CD8-positive, alpha-beta memory T cell (primary cell): Measurements from ENCODE around the gene OR1K1. TPM values are rescaled to one million over a fixed set of nuclear protein-coding genes. Genes with fewer than 3 reads are reported as not detected.

Experiments
- CTCF ChIA-PET: fragments of 350-600 bp; sonication (Branson Sonifier 250); formaldehyde crosslinking; loops from one replicate; lab custom pipeline; 2021; ENCODE audit warnings: antibody characterized with exemption; lab: Charles Lee
- POLR2A ChIA-PET: fragments of 350-600 bp; sonication (Branson Sonifier 250); formaldehyde crosslinking; loops from one replicate; lab custom pipeline; 2021; ENCODE audit warnings: antibody characterized with exemption; lab: Charles Lee
- DNase-seq, 5 donors: peaks; one replicate each; pipeline versions ENCODE4 v3.0.0 to v3.0.0-alpha.2; 2020 to 2022; ENCODE audit warnings: mixed read lengths in 1 of 5
- H3K27ac ChIP-seq: one replicate; pipeline ENCODE4 v1.7.0; 2013; ENCODE audit warnings: low read depth, mild to moderate bottlenecking, low read length, moderate library complexity
- H3K27me3 ChIP-seq: 2 replicates; pipeline ENCODE4 v1.7.0; 2013; ENCODE audit warnings: low read length, mild to moderate bottlenecking; ENCODE audit not compliant: insufficient read depth, poor library complexity, severe bottlenecking
- H3K36me3 ChIP-seq: 2 replicates; pipeline ENCODE4 v1.7.0; 2013; ENCODE audit warnings: mild to moderate bottlenecking, low read length, moderate library complexity; ENCODE audit not compliant: insufficient read depth
- H3K4me1 ChIP-seq: 2 replicates; pipeline ENCODE4 v1.7.0; 2013; ENCODE audit warnings: mild to moderate bottlenecking, low read length, moderate library complexity; ENCODE audit not compliant: insufficient read depth
- H3K4me3 ChIP-seq: 2 replicates; pipeline ENCODE4 v1.7.0; 2013; ENCODE audit warnings: mild to moderate bottlenecking, low read length
- H3K9me3 ChIP-seq: 2 replicates; pipeline ENCODE4 v1.7.0; 2013; ENCODE audit warnings: mild to moderate bottlenecking, low read length
- H3K27ac Mint-ChIP-seq, 8 donors: one replicate each; pipeline ENCODE4 v1.8.0; 2020 to 2021; ENCODE audit warnings: mixed read lengths in 8 of 8, mild to moderate bottlenecking in 6 of 8, inconsistent platforms in 3 of 8, moderate library complexity in 3 of 8
- H3K27me3 Mint-ChIP-seq, 2 donors: one replicate each; pipeline ENCODE4 v1.8.0; 2020 to 2021; ENCODE audit warnings: mixed read lengths in 2 of 2, mild to moderate bottlenecking in 1 of 2, moderate library complexity in 1 of 2
- H3K36me3 Mint-ChIP-seq, 3 donors: one replicate each; pipeline ENCODE4 v1.8.0; 2020 to 2021; ENCODE audit warnings: mixed read lengths in 3 of 3, inconsistent platforms in 1 of 3, mild to moderate bottlenecking in 1 of 3
- H3K4me1 Mint-ChIP-seq, 3 donors: one replicate each; pipeline ENCODE4 v1.8.0; 2020 to 2021; ENCODE audit warnings: mixed read lengths in 3 of 3, inconsistent platforms in 1 of 3, mild to moderate bottlenecking in 1 of 3
- H3K4me3 Mint-ChIP-seq, 7 donors: one replicate each; pipeline ENCODE4 v1.8.0; 2020 to 2021; ENCODE audit warnings: mixed read lengths in 7 of 7, mild to moderate bottlenecking in 6 of 7, moderate library complexity in 4 of 7, inconsistent platforms in 2 of 7
- H3K9me3 Mint-ChIP-seq, 5 donors: one replicate each; pipeline ENCODE4 v1.8.0; 2020 to 2022; ENCODE audit warnings: mixed read lengths in 5 of 5, mild to moderate bottlenecking in 3 of 5, moderate library complexity in 2 of 5, inconsistent platforms in 1 of 5
- polyA plus RNA-seq: library from polyadenylated mRNA; unstranded; fragments of 300-500 nt; fragmentation: Illumina TruSeq; gene quantifications from one replicate; pipeline ENCODE4 v1.2.3, GENCODE V29; 2021
- total RNA-seq, 2 experiments: library from RNA; stranded (reverse); gene quantifications; one replicate each; pipeline ENCODE4 v1.2.3, GENCODE V29; 2021

OR1K1 gene
- total RNA-seq (not detected), polyA plus RNA-seq (not detected)

GRCh38 chr9:122800066-122801060, at the start of gene OR1K1:
Gene OR1K1 (plus strand): TSS chr9:122800123. CDS start chr9:122800123, 0 bp downstream.
- Histone ChIP-seq H3K4me3 (no peak within 1 kb of the TSS), H3K27me3 (no peaks in the 10 kb centered on the region), H3K9me3 (no peaks in the 10 kb centered on the region), H3K4me1 (no peaks in the 10 kb centered on the region), H3K36me3 (no peaks in the 10 kb centered on the region), H3K27ac (no peak within 1 kb of the TSS)
- Mint-ChIP-seq H3K27ac (peak within 1 kb of the TSS in 1 of 8 donors; percentile 84), H3K9me3 (no peaks in the 10 kb centered on the region), H3K4me1 (peaks cover 0 to 1% (median 0%) of the 10 kb centered on the region in 3 donors), H3K4me3 (no peak within 1 kb of the TSS), H3K27me3 (peaks cover 0 to 1% of the 10 kb centered on the region in 2 donors), H3K36me3 (peaks cover 0 to 6% (median under 1%) of the 10 kb centered on the region in 3 donors)
- ChIA-PET POLR2A (no interaction called here), CTCF (no interaction called here)
- DNase-seq = no peak

- POLR2A ChIA-PET = no interaction called here
- Mint-ChIP-seq H3K27ac (no peak overlapping the region), H3K27me3 (peaks cover 8 to 31% of the 10 kb centered on the region in 2 donors), H3K9me3 (peaks cover 25 to 44% (median 34%) of the 10 kb centered on the region in 5 donors), H3K36me3 (peaks cover 0 to 43% (median 1%) of the 10 kb centered on the region in 3 donors), H3K4me1 (no peaks in the 10 kb centered on the region), H3K4me3 (no peak overlapping the region)
- no peak overlapping the region for H3K27ac ChIP-seq
- no peaks in the 10 kb centered on the region for H3K27me3 ChIP-seq
- no peaks in the 10 kb centered on the region for H3K36me3 ChIP-seq
- no peaks in the 10 kb centered on the region for H3K9me3 ChIP-seq
- no peak for DNase-seq
- H3K4me1 ChIP-seq = no peaks in the 10 kb centered on the region
- no peak overlapping the region for H3K4me3 ChIP-seq
- CTCF ChIA-PET = no interaction called here
Observed at GRCh38 chr9:122754825-122755224, 45.1 kb upstream of the OR1K1 start.

GRCh38 chr9:122767817-122768216, 32.1 kb upstream of the OR1K1 start:
- Mint-ChIP-seq H3K36me3 (peaks cover 0 to 50% (median 2%) of the 10 kb centered on the region in 3 donors), H3K27me3 (peaks cover 9 to 10% of the 10 kb centered on the region in 2 donors), H3K4me3 (no peak overlapping the region), H3K9me3 (peaks cover 28 to 57% (median 47%) of the 10 kb centered on the region in 5 donors), H3K27ac (no peak overlapping the region), H3K4me1 (no peaks in the 10 kb centered on the region)
- no peaks in the 10 kb centered on the region for H3K36me3 ChIP-seq
- no peak for DNase-seq
- H3K4me1 ChIP-seq = no peaks in the 10 kb centered on the region
- ChIA-PET CTCF (no interaction called here), POLR2A (no interaction called here)
- no peak overlapping the region for H3K4me3 ChIP-seq
- no peak overlapping the region for H3K27ac ChIP-seq
- no peaks in the 10 kb centered on the region for H3K27me3 ChIP-seq
- no peaks in the 10 kb centered on the region for H3K9me3 ChIP-seq

GRCh38 chr9:122777052-122777451, 22.9 kb upstream of the OR1K1 start:
- H3K4me3 Mint-ChIP-seq = no peak overlapping the region
- Histone ChIP-seq H3K27ac (no peak overlapping the region), H3K4me1 (no peaks in the 10 kb centered on the region), H3K4me3 (no peak overlapping the region), H3K9me3 (no peaks in the 10 kb centered on the region), H3K27me3 (no peaks in the 10 kb centered on the region), H3K36me3 (no peaks in the 10 kb centered on the region)
- H3K27me3 Mint-ChIP-seq = peaks cover 1 to 4% of the 10 kb centered on the region in 2 donors
- no peak overlapping the region for H3K27ac Mint-ChIP-seq
- DNase-seq = no peak
- ChIA-PET POLR2A (no interaction called here), CTCF (no interaction called here)
- peaks cover 9 to 18% (median 12%) of the 10 kb centered on the region in 5 donors for H3K9me3 Mint-ChIP-seq
- H3K4me1 Mint-ChIP-seq = no peaks in the 10 kb centered on the region
- peaks cover 0 to 11% (median 0%) of the 10 kb centered on the region in 3 donors for H3K36me3 Mint-ChIP-seq

- Mint-ChIP-seq H3K36me3 (peaks cover 0 to 1% (median 0%) of the 10 kb centered on the region in 3 donors), H3K4me3 (no peak overlapping the region), H3K9me3 (peaks cover 4 to 9% (median 6%) of the 10 kb centered on the region in 5 donors), H3K27ac (no peak overlapping the region), H3K4me1 (no peaks in the 10 kb centered on the region), H3K27me3 (peaks cover 1 to 4% of the 10 kb centered on the region in 2 donors)
- CTCF ChIA-PET = no interaction called here
- Histone ChIP-seq H3K4me1 (no peaks in the 10 kb centered on the region), H3K36me3 (no peaks in the 10 kb centered on the region), H3K4me3 (no peak overlapping the region), H3K27ac (no peak overlapping the region), H3K9me3 (no peaks in the 10 kb centered on the region), H3K27me3 (no peaks in the 10 kb centered on the region)
- DNase-seq = no peak
- POLR2A ChIA-PET = no interaction called here
Observed at GRCh38 chr9:122777935-122778627, 21.8 kb upstream of the OR1K1 start.

GRCh38 chr9:122779181-122779580, 20.7 kb upstream of the OR1K1 start:
- no peak for DNase-seq
- no peak overlapping the region for H3K4me3 Mint-ChIP-seq
- Histone ChIP-seq H3K27ac (no peak overlapping the region), H3K9me3 (no peaks in the 10 kb centered on the region), H3K27me3 (no peaks in the 10 kb centered on the region), H3K36me3 (no peaks in the 10 kb centered on the region), H3K4me3 (no peak overlapping the region), H3K4me1 (no peaks in the 10 kb centered on the region)
- POLR2A ChIA-PET = no interaction called here
- H3K27me3 Mint-ChIP-seq = peaks cover 0 to 1% of the 10 kb centered on the region in 2 donors
- H3K4me1 Mint-ChIP-seq = no peaks in the 10 kb centered on the region
- CTCF ChIA-PET = interaction anchor here (0.8 kb wide), 1 partner anchor 8 kb away, joined by 3 read pairs; no protein-coding TSS in a partner anchor
- no peaks in the 10 kb centered on the region for H3K36me3 Mint-ChIP-seq
- peaks cover 0 to 2% (median 0%) of the 10 kb centered on the region in 5 donors for H3K9me3 Mint-ChIP-seq
- H3K27ac Mint-ChIP-seq = no peak overlapping the region

- Histone ChIP-seq H3K9me3 (no peaks in the 10 kb centered on the region), H3K4me3 (no peak overlapping the region), H3K27ac (no peak overlapping the region), H3K4me1 (no peaks in the 10 kb centered on the region), H3K36me3 (no peaks in the 10 kb centered on the region), H3K27me3 (no peaks in the 10 kb centered on the region)
- no peaks in the 10 kb centered on the region for H3K36me3 Mint-ChIP-seq
- H3K9me3 Mint-ChIP-seq = no peaks in the 10 kb centered on the region
- no peak overlapping the region for H3K27ac Mint-ChIP-seq
- H3K27me3 Mint-ChIP-seq = peaks cover 0 to 1% of the 10 kb centered on the region in 2 donors
- ChIA-PET POLR2A (no interaction called here), CTCF (no interaction called here)
- no peak overlapping the region for H3K4me3 Mint-ChIP-seq
- no peak for DNase-seq
- no peaks in the 10 kb centered on the region for H3K4me1 Mint-ChIP-seq
Observed at GRCh38 chr9:122780026-122780425, 19.9 kb upstream of the OR1K1 start.

GRCh38 chr9:122781671-122782070, 18.3 kb upstream of the OR1K1 start:
- ChIA-PET POLR2A (no interaction called here), CTCF (no interaction called here)

More at GRCh38 chr9:122781671-122782070, 18.3 kb upstream of the OR1K1 start:
- H3K9me3 ChIP-seq = no peaks in the 10 kb centered on the region
- Mint-ChIP-seq H3K27me3 (peaks cover 0 to 1% of the 10 kb centered on the region in 2 donors), H3K36me3 (no peaks in the 10 kb centered on the region), H3K4me3 (no peak overlapping the region), H3K9me3 (no peaks in the 10 kb centered on the region), H3K4me1 (no peaks in the 10 kb centered on the region), H3K27ac (no peak overlapping the region)
- no peak for DNase-seq
- no peaks in the 10 kb centered on the region for H3K27me3 ChIP-seq
- H3K4me1 ChIP-seq = no peaks in the 10 kb centered on the region
- no peak overlapping the region for H3K27ac ChIP-seq
- H3K4me3 ChIP-seq = no peak overlapping the region
- no peaks in the 10 kb centered on the region for H3K36me3 ChIP-seq
